Hair follicle dermal papilla cell (primary cell): ENCODE data around the gene UQCRFS1. TPM values are rescaled to one million over a fixed set of nuclear protein-coding genes. Genes with fewer than 3 reads are reported as not detected.

ENCODE experiments used
- small RNA-seq: library from RNA; depleted of rRNA; stranded (forward); fragments of <200 nt; gene quantifications from one replicate; pipeline ENCODE3, GENCODE V24; 2012
- total RNA-seq: library from RNA; depleted of rRNA; stranded (reverse); fragments of >200 nt; gene quantifications from 2 replicates; pipeline ENCODE4 v1.2.3, GENCODE V29; 2012

The UQCRFS1 gene
- 22.2 TPM in 2 replicates for total RNA-seq

GRCh38 chr19:29212648-29213573 lies at the start of gene UQCRFS1:
UQCRFS1 (minus strand) TSS chr19:29213151; CDS start chr19:29213118, 33 bp downstream.

Small RNA genes lying within 50 kb of the gene (small RNA-seq; reads per million reads assigned to genes)
- not detected for gene RN7SL340P
